Measurements from ENCODE around the gene ESRRG. TPM values are rescaled to one million over a fixed set of nuclear protein-coding genes. Genes with fewer than 3 reads are reported as not detected.

ESRRG gene
- polyA plus RNA-seq, 4 donors: 2.4 to 9.5 (median 5.2) TPM

- H3K9me3 ChIP-seq (ENCODE audit: control insufficient read depth in 2 of 2, insufficient read depth in 1 of 2, low read depth in 1 of 2, low read length in 1 of 2): no peaks in the 10 kb centered on the region
- H3K27me3 ChIP-seq (ENCODE audit: control insufficient read depth in 3 of 3, insufficient read depth in 3 of 3, low read length in 3 of 3): no peaks in the 10 kb centered on the region
- H3K4me1 ChIP-seq (ENCODE audit: control insufficient read depth in 3 of 3, insufficient read depth in 2 of 3, low read depth in 1 of 3, low read length in 2 of 3): no peaks in the 10 kb centered on the region
- WGBS, 3 donors: 69 to 71% (median 70%) methylated on average over 8 of the region's 8 CpGs
- DNase-seq: no peak
- no peak overlapping the region for H3K4me3 ChIP-seq (ENCODE audit: low read depth in 1 of 3, low read length in 3 of 3)
- peaks cover 0 to 3% (median 0%) of the 10 kb centered on the region in 3 donors for H3K36me3 ChIP-seq (ENCODE audit: control insufficient read depth in 3 of 3, insufficient read depth in 2 of 3, low read depth in 1 of 3, low read length in 3 of 3)
- no peak overlapping the region for H3K27ac ChIP-seq (ENCODE audit: low read depth in 1 of 3, low read length in 2 of 3)
- no peak for FAIRE-seq
Measured at GRCh38 chr1:216521477-216521876, 201.8 kb downstream of the ESRRG start.

- no peak for FAIRE-seq
- Histone ChIP-seq H3K9me3 (ENCODE audit: control insufficient read depth in 2 of 2, insufficient read depth in 1 of 2, low read depth in 1 of 2, low read length in 1 of 2) (no peaks in the 10 kb centered on the region), H3K36me3 (ENCODE audit: control insufficient read depth in 3 of 3, insufficient read depth in 2 of 3, low read depth in 1 of 3, low read length in 3 of 3) (peaks cover 0 to 3% (median 0%) of the 10 kb centered on the region in 3 donors), H3K27ac (ENCODE audit: low read depth in 1 of 3, low read length in 2 of 3) (no peak overlapping the region), H3K4me3 (ENCODE audit: low read depth in 1 of 3, low read length in 3 of 3) (no peak overlapping the region), H3K27me3 (ENCODE audit: control insufficient read depth in 3 of 3, insufficient read depth in 3 of 3, low read length in 3 of 3) (no peaks in the 10 kb centered on the region), H3K4me1 (ENCODE audit: control insufficient read depth in 3 of 3, insufficient read depth in 2 of 3, low read depth in 1 of 3, low read length in 2 of 3) (no peaks in the 10 kb centered on the region)
- DNase-seq: no peak
- WGBS, 3 donors: 77 to 94% (median 79%) methylated on average over 8 of the region's 8 CpGs
Measured at GRCh38 chr1:216518844-216519627, 204.2 kb downstream of the ESRRG start.

GRCh38 chr1:216502528-216503162 is 220.6 kb downstream of the ESRRG start:
- DNase-seq: no peak
- Histone ChIP-seq H3K27me3 (ENCODE audit: control insufficient read depth in 3 of 3, insufficient read depth in 3 of 3, low read length in 3 of 3) (no peaks in the 10 kb centered on the region), H3K9me3 (ENCODE audit: control insufficient read depth in 2 of 2, insufficient read depth in 1 of 2, low read depth in 1 of 2, low read length in 1 of 2) (no peaks in the 10 kb centered on the region), H3K4me1 (ENCODE audit: control insufficient read depth in 3 of 3, insufficient read depth in 2 of 3, low read depth in 1 of 3, low read length in 2 of 3) (peaks cover 0 to 1% (median 0%) of the 10 kb centered on the region in 3 donors), H3K4me3 (ENCODE audit: low read depth in 1 of 3, low read length in 3 of 3) (no peak overlapping the region), H3K27ac (ENCODE audit: low read depth in 1 of 3, low read length in 2 of 3) (no peak overlapping the region), H3K36me3 (ENCODE audit: control insufficient read depth in 3 of 3, insufficient read depth in 2 of 3, low read depth in 1 of 3, low read length in 3 of 3) (peaks cover 0 to 3% (median 3%) of the 10 kb centered on the region in 3 donors)
- FAIRE-seq: no peak
- WGBS, 3 donors: 58 to 74% (median 68%) methylated on average over 7 of the region's 7 CpGs

- no peak for FAIRE-seq
- DNase-seq: peak; percentile 6 to 20
Measured at GRCh38 chr1:216500273-216500967, 222.8 kb downstream of the ESRRG start.

GRCh38 chr1:216499581-216500272 is 223.5 kb downstream of the ESRRG start:
- DNase-seq (peak; percentile 40 to 71), FAIRE-seq (no peak)
- WGBS, 3 donors: 12 to 42% (median 23%) methylated on average over 8 of the region's 8 CpGs
- Histone ChIP-seq H3K27me3 (ENCODE audit: control insufficient read depth in 3 of 3, insufficient read depth in 3 of 3, low read length in 3 of 3) (no peaks in the 10 kb centered on the region), H3K9me3 (ENCODE audit: control insufficient read depth in 2 of 2, insufficient read depth in 1 of 2, low read depth in 1 of 2, low read length in 1 of 2) (no peaks in the 10 kb centered on the region), H3K36me3 (ENCODE audit: control insufficient read depth in 3 of 3, insufficient read depth in 2 of 3, low read depth in 1 of 3, low read length in 3 of 3) (no peaks in the 10 kb centered on the region), H3K4me1 (ENCODE audit: control insufficient read depth in 3 of 3, insufficient read depth in 2 of 3, low read depth in 1 of 3, low read length in 2 of 3) (peaks cover 0 to 1% (median 0%) of the 10 kb centered on the region in 3 donors), H3K4me3 (ENCODE audit: low read depth in 1 of 3, low read length in 3 of 3) (no peak overlapping the region), H3K27ac (ENCODE audit: low read depth in 1 of 3, low read length in 2 of 3) (no peak overlapping the region)

More at GRCh38 chr1:216500273-216500967, 222.8 kb downstream of the ESRRG start:
- 41 to 70% (median 49%) methylated on average over 3 of the region's 3 CpGs for WGBS, 3 donors
- H3K4me1 ChIP-seq (ENCODE audit: control insufficient read depth in 3 of 3, insufficient read depth in 2 of 3, low read depth in 1 of 3, low read length in 2 of 3): peaks cover 0 to 1% (median 0%) of the 10 kb centered on the region in 3 donors
- H3K4me3 ChIP-seq (ENCODE audit: low read depth in 1 of 3, low read length in 3 of 3): no peak overlapping the region
- H3K9me3 ChIP-seq (ENCODE audit: control insufficient read depth in 2 of 2, insufficient read depth in 1 of 2, low read depth in 1 of 2, low read length in 1 of 2): no peaks in the 10 kb centered on the region
- H3K27me3 ChIP-seq (ENCODE audit: control insufficient read depth in 3 of 3, insufficient read depth in 3 of 3, low read length in 3 of 3): no peaks in the 10 kb centered on the region
- no peak overlapping the region for H3K27ac ChIP-seq (ENCODE audit: low read depth in 1 of 3, low read length in 2 of 3)
- peaks cover 0 to 1% (median 0%) of the 10 kb centered on the region in 3 donors for H3K36me3 ChIP-seq (ENCODE audit: control insufficient read depth in 3 of 3, insufficient read depth in 2 of 3, low read depth in 1 of 3, low read length in 3 of 3)

GRCh38 chr1:216498277-216498676 is 225.0 kb downstream of the ESRRG start:
- no peak for FAIRE-seq
- Histone ChIP-seq H3K36me3 (ENCODE audit: control insufficient read depth in 3 of 3, insufficient read depth in 2 of 3, low read depth in 1 of 3, low read length in 3 of 3) (no peaks in the 10 kb centered on the region), H3K4me3 (ENCODE audit: low read depth in 1 of 3, low read length in 3 of 3) (no peak overlapping the region), H3K9me3 (ENCODE audit: control insufficient read depth in 2 of 2, insufficient read depth in 1 of 2, low read depth in 1 of 2, low read length in 1 of 2) (peaks cover 0 to 4% of the 10 kb centered on the region in 2 donors), H3K4me1 (ENCODE audit: control insufficient read depth in 3 of 3, insufficient read depth in 2 of 3, low read depth in 1 of 3, low read length in 2 of 3) (peaks cover 0 to 1% (median 0%) of the 10 kb centered on the region in 3 donors), H3K27me3 (ENCODE audit: control insufficient read depth in 3 of 3, insufficient read depth in 3 of 3, low read length in 3 of 3) (no peaks in the 10 kb centered on the region), H3K27ac (ENCODE audit: low read depth in 1 of 3, low read length in 2 of 3) (no peak overlapping the region)
- WGBS, 3 donors: 81 to 94% (median 89%) methylated on average over 2 of the region's 2 CpGs
- DNase-seq: no peak

- H3K9me3 ChIP-seq (ENCODE audit: control insufficient read depth in 2 of 2, insufficient read depth in 1 of 2, low read depth in 1 of 2, low read length in 1 of 2): no peaks in the 10 kb centered on the region
- FAIRE-seq: no peak
- H3K4me1 ChIP-seq (ENCODE audit: control insufficient read depth in 3 of 3, insufficient read depth in 2 of 3, low read depth in 1 of 3, low read length in 2 of 3): no peaks in the 10 kb centered on the region
- DNase-seq: no peak
- H3K4me3 ChIP-seq (ENCODE audit: low read depth in 1 of 3, low read length in 3 of 3): no peak overlapping the region
- H3K36me3 ChIP-seq (ENCODE audit: control insufficient read depth in 3 of 3, insufficient read depth in 2 of 3, low read depth in 1 of 3, low read length in 3 of 3): no peaks in the 10 kb centered on the region
- H3K27me3 ChIP-seq (ENCODE audit: control insufficient read depth in 3 of 3, insufficient read depth in 3 of 3, low read length in 3 of 3): no peaks in the 10 kb centered on the region
- WGBS, 3 donors: 74 to 87% (median 77%) methylated on average over 1 of the region's 1 CpG
- H3K27ac ChIP-seq (ENCODE audit: low read depth in 1 of 3, low read length in 2 of 3): no peak overlapping the region
Measured at GRCh38 chr1:216485042-216485441, 238.2 kb downstream of the ESRRG start.
